ENCODE data around the gene OCLN. TPM values are rescaled to one million over a fixed set of nuclear protein-coding genes. Genes with fewer than 3 reads are reported as not detected.
A peak's percentile ranks its signal among the peaks of the same experiment; 100 is the strongest.
"Not testable (repeated sequence)": the region's sequence is repeated elsewhere in the genome, so short reads cannot be mapped to it uniquely, and the experiment has no call there.

Gene OCLN
- total RNA-seq, 2 donors from 2014 or later, result 117 to 124 TPM

- H3K27ac ChIP-seq (ENCODE audit: low read depth, low read length), result no peak overlapping the region
- no peaks in the 10 kb centered on the region for H3K4me1 ChIP-seq (ENCODE audit: control insufficient read depth, insufficient read depth, low read length)
- Mint-ChIP-seq H3K27ac (peak overlapping the region; percentile 14), H3K9me3 (no peaks in the 10 kb centered on the region), H3K36me3 (ENCODE audit: low read depth) (no peaks in the 10 kb centered on the region), H3K27me3 (ENCODE audit: insufficient read depth) (no peaks in the 10 kb centered on the region), H3K4me1 (peaks cover 12% of the 10 kb centered on the region), H3K4me3 (peak overlapping the region; percentile 36)
- no peak overlapping the region for H3K9ac ChIP-seq (ENCODE audit: extremely low read depth, low read length, poor library complexity, severe bottlenecking)
- H3K9me3 ChIP-seq (ENCODE audit: control insufficient read depth, low read length), result no peaks in the 10 kb centered on the region
- H3K4me3 ChIP-seq (ENCODE audit: low read length), result no peak overlapping the region
- DNase-seq, result no peak
- WGBS, 2 experiments (ENCODE audit: insufficient coverage in 1 of 2, insufficient read length in 1 of 2), result 89 to 96% methylated on average over 6 to 8 of the region's 8 CpGs
- no peaks in the 10 kb centered on the region for H3K27me3 ChIP-seq (ENCODE audit: control insufficient read depth, insufficient read depth, low read length, poor library complexity, severe bottlenecking)
- no peak for TF ChIP-seq CTCF (conservative IDR thresholded peaks at IDR 0.05)
- H3K36me3 ChIP-seq (ENCODE audit: control insufficient read depth, insufficient read depth, low read length), result no peaks in the 10 kb centered on the region
Observed at GRCh38 chr5:69454460-69455249, 37.9 kb upstream of the OCLN start.

GRCh38 chr5:69455428-69455988, 37.1 kb upstream of the OCLN start:
- not testable (repeated sequence) for H3K36me3 ChIP-seq (ENCODE audit: control insufficient read depth, insufficient read depth, low read length); H3K9ac ChIP-seq (ENCODE audit: extremely low read depth, low read length, poor library complexity, severe bottlenecking); H3K9me3 ChIP-seq (ENCODE audit: control insufficient read depth, low read length); H3K4me1 ChIP-seq (ENCODE audit: control insufficient read depth, insufficient read depth, low read length); H3K9me3 Mint-ChIP-seq; H3K4me3 ChIP-seq (ENCODE audit: low read length); H3K27me3 ChIP-seq (ENCODE audit: control insufficient read depth, insufficient read depth, low read length, poor library complexity, severe bottlenecking); H3K36me3 Mint-ChIP-seq (ENCODE audit: low read depth); H3K27ac Mint-ChIP-seq; H3K27ac ChIP-seq (ENCODE audit: low read depth, low read length); H3K27me3 Mint-ChIP-seq (ENCODE audit: insufficient read depth); H3K4me3 Mint-ChIP-seq
- DNase-seq, result peak; percentile 4
- H3K4me1 Mint-ChIP-seq, result peaks cover 12% of the 10 kb centered on the region
- 86 to 97% methylated on average over 1 to 7 of the region's 7 CpGs for WGBS, 2 experiments (ENCODE audit: insufficient coverage in 1 of 2, insufficient read length in 1 of 2)

GRCh38 chr5:69462170-69462569, 30.4 kb upstream of the OCLN start:
- Histone ChIP-seq H3K4me1 (ENCODE audit: control insufficient read depth, insufficient read depth, low read length) (no peaks in the 10 kb centered on the region), H3K36me3 (ENCODE audit: control insufficient read depth, insufficient read depth, low read length) (no peaks in the 10 kb centered on the region), H3K27ac (ENCODE audit: low read depth, low read length) (no peak overlapping the region), H3K4me3 (ENCODE audit: low read length) (no peak overlapping the region), H3K9ac (ENCODE audit: extremely low read depth, low read length, poor library complexity, severe bottlenecking) (no peak overlapping the region), H3K9me3 (ENCODE audit: control insufficient read depth, low read length) (no peaks in the 10 kb centered on the region), H3K27me3 (ENCODE audit: control insufficient read depth, insufficient read depth, low read length, poor library complexity, severe bottlenecking) (no peaks in the 10 kb centered on the region)
- DNase-seq, result no peak
- no peak overlapping the region for H3K4me3 Mint-ChIP-seq
- peaks cover 8% of the 10 kb centered on the region for H3K9me3 Mint-ChIP-seq
- H3K27ac Mint-ChIP-seq, result no peak overlapping the region
- H3K36me3 Mint-ChIP-seq (ENCODE audit: low read depth), result no peaks in the 10 kb centered on the region
- 92 to 100% methylated on average over 1 of the region's 1 CpG for WGBS, 2 experiments (ENCODE audit: insufficient coverage in 1 of 2, insufficient read length in 1 of 2)
- no peaks in the 10 kb centered on the region for H3K4me1 Mint-ChIP-seq
- no peaks in the 10 kb centered on the region for H3K27me3 Mint-ChIP-seq (ENCODE audit: insufficient read depth)
- no peak for TF ChIP-seq CTCF (conservative IDR thresholded peaks at IDR 0.05)

GRCh38 chr5:69466375-69466774, 26.2 kb upstream of the OCLN start:
- H3K4me1 ChIP-seq (ENCODE audit: control insufficient read depth, insufficient read depth, low read length); H3K27ac Mint-ChIP-seq; H3K36me3 Mint-ChIP-seq (ENCODE audit: low read depth); H3K4me3 Mint-ChIP-seq; H3K4me1 Mint-ChIP-seq; H3K36me3 ChIP-seq (ENCODE audit: control insufficient read depth, insufficient read depth, low read length); H3K9me3 ChIP-seq (ENCODE audit: control insufficient read depth, low read length); H3K4me3 ChIP-seq (ENCODE audit: low read length); H3K27ac ChIP-seq (ENCODE audit: low read depth, low read length); H3K27me3 Mint-ChIP-seq (ENCODE audit: insufficient read depth); DNase-seq; H3K27me3 ChIP-seq (ENCODE audit: control insufficient read depth, insufficient read depth, low read length, poor library complexity, severe bottlenecking); H3K9ac ChIP-seq (ENCODE audit: extremely low read depth, low read length, poor library complexity, severe bottlenecking): not testable (repeated sequence)
- H3K9me3 Mint-ChIP-seq, result peaks cover 10% of the 10 kb centered on the region
- 88 to 100% methylated on average over 1 to 3 of the region's 3 CpGs for WGBS, 2 experiments (ENCODE audit: insufficient coverage in 1 of 2, insufficient read length in 1 of 2)
